ENCODE results near the gene SBF1. TPM values are rescaled to one million over a fixed set of nuclear protein-coding genes. Genes with fewer than 3 reads are reported as not detected.

SBF1 gene
- total and polyA plus RNA-seq, 2 of the 13 experiments (the other 11 are each of a cell fraction or from before 2014, with no cell fraction given) = 31.7 to 40.9 TPM

DNA sequence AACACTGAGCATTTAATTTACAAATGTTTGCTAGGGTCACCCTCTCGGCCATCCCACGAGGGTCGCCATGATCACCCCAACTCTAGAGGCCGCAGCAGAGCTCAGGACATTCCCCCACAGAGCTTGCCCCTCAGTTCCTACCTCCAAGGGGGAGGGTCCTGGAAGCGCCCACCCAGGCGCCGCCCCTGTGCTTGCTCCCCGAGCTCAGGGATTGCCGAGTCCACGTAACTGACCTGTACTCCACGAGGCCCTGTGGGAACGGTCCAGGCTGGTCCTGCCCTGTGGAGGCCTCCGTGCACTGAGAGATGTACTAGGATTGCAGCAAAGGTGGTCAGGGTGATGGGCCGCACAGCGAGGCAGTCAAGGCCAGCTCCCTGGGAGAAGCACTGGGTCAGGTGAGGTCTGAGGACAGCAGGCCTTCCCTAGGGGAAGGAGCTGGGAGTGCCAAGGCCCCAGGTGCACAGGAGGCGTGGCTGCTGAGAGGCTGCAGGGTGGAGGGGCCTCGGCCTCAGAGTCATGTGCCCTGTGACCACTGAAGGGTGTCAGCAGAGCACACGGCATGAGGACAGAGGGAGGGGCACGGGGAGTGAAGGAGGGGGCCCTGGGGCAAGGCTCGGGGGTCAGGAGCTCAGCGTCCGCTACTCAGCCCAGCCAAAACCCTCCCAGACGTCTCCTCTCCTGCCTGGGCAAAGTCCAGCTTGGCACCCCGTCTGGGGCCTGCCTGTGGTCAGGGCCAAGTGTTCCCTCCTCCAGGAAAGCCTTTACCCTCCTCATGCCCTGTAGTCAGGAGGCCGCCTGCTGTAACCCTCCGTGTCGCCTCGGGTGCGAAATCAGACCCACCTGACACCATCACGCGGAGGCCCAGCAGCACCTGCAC is 9.4 kb upstream of the SBF1 start (continued):
- TF ChIP-seq, protein P1, sequence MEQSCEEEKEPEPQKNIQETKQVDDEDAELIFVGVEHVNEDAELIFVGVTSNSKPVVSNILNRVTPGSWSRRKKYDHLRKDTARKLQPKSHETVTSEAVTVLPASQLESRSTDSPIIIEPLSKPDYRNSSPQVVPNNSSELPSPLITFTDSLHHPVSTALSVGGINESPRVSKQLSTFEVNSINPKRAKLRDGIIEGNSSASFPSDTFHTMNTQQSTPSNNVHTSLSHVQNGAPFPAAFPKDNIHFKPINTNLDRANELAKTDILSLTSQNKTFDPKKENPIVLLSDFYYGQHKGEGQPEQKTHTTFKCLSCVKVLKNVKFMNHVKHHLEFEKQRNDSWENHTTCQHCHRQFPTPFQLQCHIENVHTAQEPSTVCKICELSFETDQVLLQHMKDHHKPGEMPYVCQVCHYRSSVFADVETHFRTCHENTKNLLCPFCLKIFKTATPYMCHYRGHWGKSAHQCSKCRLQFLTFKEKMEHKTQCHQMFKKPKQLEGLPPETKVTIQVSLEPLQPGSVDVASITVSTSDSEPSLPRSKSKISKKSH (CRISPR knock-in tag; IDR thresholded peaks at IDR 0.05; ENCODE audit: borderline replicate concordance) = 0 out of 2 replicates have a peak, but pooled peaks have one; percentile 17
- TF ChIP-seq GTF2F1 (IDR thresholded peaks at IDR 0.05; ENCODE audit: low read length) (no peak), RBFOX2 (IDR thresholded peaks at IDR 0.05; ENCODE audit: low read depth, low read length) (peak; percentile 42; the same call in 1 of the 2 replicates), ZNF781 (CRISPR knock-in tag; IDR thresholded peaks at IDR 0.05; ENCODE audit: borderline replicate concordance, not compliant biosample characterization) (no peak), HMG20A (CRISPR knock-in tag; IDR thresholded peaks at IDR 0.05; ENCODE audit: borderline replicate concordance) (no peak)

DNA sequence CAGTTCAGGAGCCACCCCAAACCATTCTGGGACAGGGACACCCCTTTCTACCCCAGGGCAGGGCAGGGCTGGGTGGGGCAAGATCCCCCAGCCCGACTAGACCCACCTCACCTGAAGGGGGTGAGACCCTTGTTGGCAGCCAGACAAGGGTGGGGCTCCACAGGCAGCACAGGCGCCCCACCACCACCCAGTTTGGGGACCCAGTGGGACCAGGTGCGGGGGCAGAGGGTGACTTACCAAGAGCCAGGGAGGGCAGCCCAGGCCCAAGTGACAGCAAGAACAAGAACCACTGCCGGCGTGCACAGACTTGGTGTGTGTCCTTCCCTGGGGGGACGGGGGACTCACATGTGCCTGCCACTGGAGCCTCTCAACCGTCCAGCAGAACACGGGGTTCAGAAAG is 8.7 kb upstream of the SBF1 start:
- FAIRE-seq (no peak), DNase-seq (ENCODE audit: low spot score) (no peak), ATAC-seq (no peak)
- peaks cover 66% of the 10 kb centered on the region for H3K4me1 ChIP-seq (ENCODE audit: insufficient read depth, low read length)
- H2AFZ ChIP-seq (ENCODE audit: low read length) = no peak overlapping the region
- H3K79me2 ChIP-seq (ENCODE audit: insufficient read depth, low read length) = no peaks in the 10 kb centered on the region
- in situ Hi-C loops (cut with HindIII; ENCODE audit: extremely low pct_ligation_motif_present, low pct_unique_long_range_greater_than_20kb) = no loop called here
- H3K27ac ChIP-seq (ENCODE audit: extremely low read length, insufficient read depth, low read length) = no peak overlapping the region
- TF ChIP-seq RBFOX2 (IDR thresholded peaks at IDR 0.05; ENCODE audit: low read depth, low read length) (0 out of 2 replicates have a peak, but pooled peaks have one; percentile 8), SOX13 (IDR thresholded peaks at IDR 0.05) (no peak), SOX13 (CRISPR knock-in tag; conservative IDR thresholded peaks at IDR 0.05 in 1 of 2, IDR thresholded peaks at IDR 0.05 in 1 of 2) (no peak)
- H3K4me3 ChIP-seq (replicated peaks in 1 of 3; ENCODE audit: insufficient read depth in 1 of 3, low read depth in 2 of 3, low read length in 3 of 3) = no peak overlapping the region
- H4K20me1 ChIP-seq (ENCODE audit: insufficient read depth, low read length) = no peaks in the 10 kb centered on the region; the same call in 1 of the 2 replicates
- H3K27me3 ChIP-seq (ENCODE audit: control insufficient read depth in 1 of 2, insufficient read depth in 2 of 2, low read length in 2 of 2) = peaks cover 0 to 4% of the 10 kb centered on the region in 2 experiments; a peak in 1 of 5 replicates
- POLR2A ChIA-PET = interaction anchor here (1.2 kb wide), 1 partner anchor 10 kb away, joined by 3 read pairs; no protein-coding TSS in a partner anchor
- CTCF ChIA-PET (ENCODE audit: low intra/inter-chr PET ratio, low total read pairs) = no interaction called here
- intact Hi-C loops (cut with micrococcal nuclease; ENCODE audit: unreplicated experiment) = no loop called here
- H3K9me3 ChIP-seq (ENCODE audit: low read length) = no peaks in the 10 kb centered on the region
- no peaks in the 10 kb centered on the region for H3K36me3 ChIP-seq (replicated peaks in 1 of 2; ENCODE audit: control insufficient read depth in 1 of 2, insufficient read depth in 2 of 2, low read length in 2 of 2)
- 100% methylated on average over 7 of the region's 8 CpGs for WGBS (ENCODE audit: low lambda C conversion rate)
- no peak overlapping the region for H3K4me2 ChIP-seq (ENCODE audit: low read depth, low read length)
- no peak overlapping the region for H3K9ac ChIP-seq (ENCODE audit: insufficient read depth, low read depth, low read length)
- no TSS peak for BruUV-seq (replicated peaks)

Measured in HepG2 (cell line).